Peyer's patch (tissue), 4 donors: ENCODE data around the gene BTD.

Experiments used
- POLR2A ChIP-seq, 2 donors: fragments of 450-650 bp; IDR thresholded peaks; one replicate each; pipeline ENCODE4 v1.5.1; 2017; ENCODE audit warnings: antibody characterized with exemption in 2 of 2, mild to moderate bottlenecking in 2 of 2, moderate library complexity in 2 of 2
- TF ChIP-seq, protein P1 (sequence below), 6 experiments: fragments of 450-650 bp in 4 of 6; fragments of 200-600 bp in 2 of 6; sonication (generic) in 1 of 6; IDR thresholded peaks; one replicate each; pipeline ENCODE4 v1.5.1; 2017 to 2019; ENCODE audit warnings: antibody characterized with exemption in 6 of 6, mild to moderate bottlenecking in 3 of 6, moderate library complexity in 1 of 6

DNA sequence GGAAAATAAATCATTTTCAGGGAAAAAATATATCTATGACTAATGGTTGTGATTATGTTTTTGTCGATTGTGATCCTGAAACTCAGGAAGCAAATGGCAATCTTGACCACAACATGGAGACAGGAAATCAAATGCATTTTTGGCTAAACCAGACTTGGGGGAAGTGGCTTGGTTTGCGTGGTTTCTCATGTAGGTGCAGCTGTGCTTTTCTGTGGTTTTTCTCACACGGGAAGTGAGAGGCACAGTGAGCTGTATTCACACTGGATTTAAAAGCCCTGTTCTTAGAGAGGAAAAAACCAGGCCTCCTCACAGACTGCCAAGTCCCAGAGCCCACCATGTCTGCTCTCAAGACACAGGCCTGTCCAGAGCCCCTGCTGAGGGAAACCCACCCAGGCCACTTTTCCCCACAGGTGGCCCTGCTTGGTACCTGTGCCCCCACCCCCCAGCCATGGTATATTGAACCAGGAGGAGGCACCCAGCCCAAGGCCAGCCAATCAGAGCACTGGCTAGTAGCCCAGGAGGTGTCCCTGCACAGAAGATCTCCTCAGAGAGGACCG is 46.1 kb downstream of the BTD start:
- TF ChIP-seq, protein P1, sequence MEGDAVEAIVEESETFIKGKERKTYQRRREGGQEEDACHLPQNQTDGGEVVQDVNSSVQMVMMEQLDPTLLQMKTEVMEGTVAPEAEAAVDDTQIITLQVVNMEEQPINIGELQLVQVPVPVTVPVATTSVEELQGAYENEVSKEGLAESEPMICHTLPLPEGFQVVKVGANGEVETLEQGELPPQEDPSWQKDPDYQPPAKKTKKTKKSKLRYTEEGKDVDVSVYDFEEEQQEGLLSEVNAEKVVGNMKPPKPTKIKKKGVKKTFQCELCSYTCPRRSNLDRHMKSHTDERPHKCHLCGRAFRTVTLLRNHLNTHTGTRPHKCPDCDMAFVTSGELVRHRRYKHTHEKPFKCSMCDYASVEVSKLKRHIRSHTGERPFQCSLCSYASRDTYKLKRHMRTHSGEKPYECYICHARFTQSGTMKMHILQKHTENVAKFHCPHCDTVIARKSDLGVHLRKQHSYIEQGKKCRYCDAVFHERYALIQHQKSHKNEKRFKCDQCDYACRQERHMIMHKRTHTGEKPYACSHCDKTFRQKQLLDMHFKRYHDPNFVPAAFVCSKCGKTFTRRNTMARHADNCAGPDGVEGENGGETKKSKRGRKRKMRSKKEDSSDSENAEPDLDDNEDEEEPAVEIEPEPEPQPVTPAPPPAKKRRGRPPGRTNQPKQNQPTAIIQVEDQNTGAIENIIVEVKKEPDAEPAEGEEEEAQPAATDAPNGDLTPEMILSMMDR (IDR thresholded peaks at IDR 0.05) = no peak
- TF ChIP-seq POLR2A (IDR thresholded peaks at IDR 0.05) = no peak
